Fibroblast of pulmonary artery (primary cell): Measurements from ENCODE around the gene ZNF732.
"Not testable (repeated sequence)": the region's sequence is repeated elsewhere in the genome, so short reads cannot be mapped to it uniquely, and the experiment has no call there.

ENCODE experiments used
- DNase-seq: peaks from one replicate; pipeline ENCODE4 v3.0.0-alpha.2; 2010; ENCODE audit warnings: low read depth
- H3K4me3 ChIP-seq: replicated peaks from 2 replicates; pipeline ENCODE4 v1.5.1; 2011; ENCODE audit warnings: low read depth, mild to moderate bottlenecking, control low read depth, low read length, moderate library complexity
- CTCF ChIP-seq: IDR thresholded peaks from 2 replicates; pipeline ENCODE4 v1.5.1; 2011; ENCODE audit warnings: mild to moderate bottlenecking, control low read depth, low read length, inconsistent platforms; ENCODE audit errors: missing control alignments

ZNF732 gene

GRCh38 chr4:302381-302780 lies 2.9 kb downstream of the ZNF732 start:
- no peak for DNase-seq
- TF ChIP-seq CTCF = no peak
- H3K4me3 ChIP-seq = no peak overlapping the region

- DNase-seq = no peak
- no peak for TF ChIP-seq CTCF
- no peak overlapping the region for H3K4me3 ChIP-seq
Measured at GRCh38 chr4:294732-295131, 10.5 kb downstream of the ZNF732 start.

GRCh38 chr4:288891-289290 lies 16.4 kb downstream of the ZNF732 start:
- DNase-seq = peak; percentile 1
- no peak overlapping the region for H3K4me3 ChIP-seq
- TF ChIP-seq CTCF = no peak

GRCh38 chr4:273309-274017 lies 31.8 kb downstream of the ZNF732 start:
- H3K4me3 ChIP-seq = no peak overlapping the region
- DNase-seq = no peak
- TF ChIP-seq CTCF = no peak

- TF ChIP-seq CTCF = no peak
- DNase-seq = no peak
- no peak overlapping the region for H3K4me3 ChIP-seq
Measured at GRCh38 chr4:271492-272103, 33.7 kb downstream of the ZNF732 start.

- not testable (repeated sequence) for DNase-seq, H3K4me3 ChIP-seq
Measured at GRCh38 chr4:259240-259639, 46.0 kb downstream of the ZNF732 start.

GRCh38 chr4:256492-256891 lies 48.8 kb downstream of the ZNF732 start:
- TF ChIP-seq CTCF = no peak
- DNase-seq = no peak
- H3K4me3 ChIP-seq = no peak overlapping the region
